Measurements from ENCODE around the gene RPS18.

- TF ChIP-seq CTCF (conservative IDR thresholded peaks at IDR 0.05) (no peak), EZH2 (IDR thresholded peaks at IDR 0.05; ENCODE audit: low read depth) (no peak)
Observed at GRCh38 chr6:33288921-33289783, 17.3 kb downstream of the RPS18 start, which contains the start of the genes PFDN6 and WDR46.
